ENCODE measurements around the gene TGFBR1.

The TGFBR1 gene

GRCh38 chr9:99129091-99129490 is 24.2 kb downstream of the TGFBR1 start:
- H3K36me3 ChIP-seq (ENCODE audit: insufficient read depth, low read length), result 0 out of 2 replicates have a peak, but pooled peaks cover 6% of the 10 kb centered on the region
- peaks cover 29% of the 10 kb centered on the region for H3K79me2 ChIP-seq (ENCODE audit: insufficient read depth, low read length)
- TF ChIP-seq EZH2 (IDR thresholded peaks at IDR 0.05; ENCODE audit: borderline replicate concordance, low read depth, low read length, severe bottlenecking) (no peak), CTCF (IDR thresholded peaks at IDR 0.05; ENCODE audit: borderline replicate concordance, extremely low read depth, low read length, poor library complexity, severe bottlenecking) (no peak)
- no peak overlapping the region for H3K4me2 ChIP-seq (ENCODE audit: insufficient read depth, low read length)
- no peak for DNase-seq
- peaks cover 3% of the 10 kb centered on the region for H4K20me1 ChIP-seq (ENCODE audit: insufficient read depth, low read length)
- H3K4me3 ChIP-seq (ENCODE audit: low read depth in 1 of 2, low read length in 2 of 2), result no peak overlapping the region
- ATAC-seq (ENCODE audit: insufficient read depth, low read depth), result no peak
- H3K27me3 ChIP-seq (ENCODE audit: insufficient read depth, low read length, poor library complexity), result no peaks in the 10 kb centered on the region
- H2AFZ ChIP-seq (ENCODE audit: low read depth, low read length), result no peak overlapping the region
- no peak overlapping the region for H3K27ac ChIP-seq (ENCODE audit: low read length)
- H3K9ac ChIP-seq (ENCODE audit: low read depth, low read length), result no peak overlapping the region
- H3K4me1 ChIP-seq (ENCODE audit: insufficient read depth, low read length), result no peaks in the 10 kb centered on the region
- H3K9me3 ChIP-seq (ENCODE audit: insufficient read depth, low read length, severe bottlenecking), result no peaks in the 10 kb centered on the region

- Histone ChIP-seq H3K9me3 (ENCODE audit: insufficient read depth, low read length, severe bottlenecking) (no peaks in the 10 kb centered on the region), H3K9ac (ENCODE audit: low read depth, low read length) (no peak overlapping the region), H3K27ac (ENCODE audit: low read length) (no peak overlapping the region), H2AFZ (ENCODE audit: low read depth, low read length) (no peak overlapping the region), H3K27me3 (ENCODE audit: insufficient read depth, low read length, poor library complexity) (no peaks in the 10 kb centered on the region), H3K79me2 (ENCODE audit: insufficient read depth, low read length) (peaks cover 27% of the 10 kb centered on the region), H3K4me2 (ENCODE audit: insufficient read depth, low read length) (no peak overlapping the region), H4K20me1 (ENCODE audit: insufficient read depth, low read length) (peaks cover 3% of the 10 kb centered on the region), H3K4me3 (ENCODE audit: low read depth in 1 of 2, low read length in 2 of 2) (no peak overlapping the region), H3K36me3 (ENCODE audit: insufficient read depth, low read length) (0 out of 2 replicates have a peak, but pooled peaks cover 6% of the 10 kb centered on the region), H3K4me1 (ENCODE audit: insufficient read depth, low read length) (no peaks in the 10 kb centered on the region)
- ATAC-seq (ENCODE audit: insufficient read depth, low read depth), result 0 out of 3 replicates have a peak, but pooled peaks have one; percentile 17
- TF ChIP-seq CTCF (IDR thresholded peaks at IDR 0.05; ENCODE audit: borderline replicate concordance, extremely low read depth, low read length, poor library complexity, severe bottlenecking) (no peak), EZH2 (IDR thresholded peaks at IDR 0.05; ENCODE audit: borderline replicate concordance, low read depth, low read length, severe bottlenecking) (no peak)
- DNase-seq, result no peak
These were observed 25.2 kb downstream of the TGFBR1 start for GRCh38 chr9:99130069-99130468.

- ATAC-seq (ENCODE audit: insufficient read depth, low read depth) (no peak), DNase-seq (no peak)
- no peak overlapping the region for H2AFZ ChIP-seq (ENCODE audit: low read depth, low read length)
- 0 out of 2 replicates have a peak, but pooled peaks cover under 1% of the 10 kb centered on the region for H3K79me2 ChIP-seq (ENCODE audit: insufficient read depth, low read length)
- no peaks in the 10 kb centered on the region for H3K9me3 ChIP-seq (ENCODE audit: insufficient read depth, low read length, severe bottlenecking)
- H3K9ac ChIP-seq (ENCODE audit: low read depth, low read length), result no peak overlapping the region
- H3K4me1 ChIP-seq (ENCODE audit: insufficient read depth, low read length), result no peaks in the 10 kb centered on the region
- no peak overlapping the region for H3K4me2 ChIP-seq (ENCODE audit: insufficient read depth, low read length)
- H3K36me3 ChIP-seq (ENCODE audit: insufficient read depth, low read length), result 0 out of 2 replicates have a peak, but pooled peaks cover 6% of the 10 kb centered on the region
- TF ChIP-seq CTCF (IDR thresholded peaks at IDR 0.05; ENCODE audit: borderline replicate concordance, extremely low read depth, low read length, poor library complexity, severe bottlenecking) (no peak), EZH2 (IDR thresholded peaks at IDR 0.05; ENCODE audit: borderline replicate concordance, low read depth, low read length, severe bottlenecking) (no peak)
- no peaks in the 10 kb centered on the region for H3K27me3 ChIP-seq (ENCODE audit: insufficient read depth, low read length, poor library complexity)
- H4K20me1 ChIP-seq (ENCODE audit: insufficient read depth, low read length), result peaks cover 3% of the 10 kb centered on the region; the same call in 1 of the 2 replicates
- no peak overlapping the region for H3K27ac ChIP-seq (ENCODE audit: low read length)
- no peak overlapping the region for H3K4me3 ChIP-seq (ENCODE audit: low read depth in 1 of 2, low read length in 2 of 2)
These were observed 28.2 kb downstream of the TGFBR1 start for GRCh38 chr9:99133145-99133544.
